Neural cell (in vitro differentiated cells): Measurements from ENCODE around the gene RNF144B.

Experiments
- EZH2 ChIP-seq: fragments of 200-600, 300-800 bp; shearing (Covaris generic), sonication (generic); IDR thresholded peaks from 2 replicates; pipeline ENCODE4 v1.6.1; 2014; ENCODE audit warnings: antibody characterized with exemption, low read length, borderline replicate concordance, mild to moderate bottlenecking; ENCODE audit not compliant: insufficient read depth, poor library complexity, severe bottlenecking
- POLR2AphosphoS5 ChIP-seq: IDR thresholded peaks from 2 replicates; pipeline ENCODE4 v1.6.1; 2012
- SMC3 ChIP-seq: fragments of 450-650 bp; conservative IDR thresholded peaks from 2 replicates; pipeline ENCODE4 v1.6.1; 2014; ENCODE audit warnings: antibody characterized with exemption, mild to moderate bottlenecking, moderate library complexity; ENCODE audit not compliant: poor library complexity
- TF ChIP-seq, protein P1 (sequence below): fragments of 450-650 bp; IDR thresholded peaks from 2 replicates; pipeline ENCODE4 v1.5.1; 2014; ENCODE audit warnings: antibody characterized with exemption, mild to moderate bottlenecking, moderate library complexity; ENCODE audit not compliant: poor library complexity, severe bottlenecking

DNA sequence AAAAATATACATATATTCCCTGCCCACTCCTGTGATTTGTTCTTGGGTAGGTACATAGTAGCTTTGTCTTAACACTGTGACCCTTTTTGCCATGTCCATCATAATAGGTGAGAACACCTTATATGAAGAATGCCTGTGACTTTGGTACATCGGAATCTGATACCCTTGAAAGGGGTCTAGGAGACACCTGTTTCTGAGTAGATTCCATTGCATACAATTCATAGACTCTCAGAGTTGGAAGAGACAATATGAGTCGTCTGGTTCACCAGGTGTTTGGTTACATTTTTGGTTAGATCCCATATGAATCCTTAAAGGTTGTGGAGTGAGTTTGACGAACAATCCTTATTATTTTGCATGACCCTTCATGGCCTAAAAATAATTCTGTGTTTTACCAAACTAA lies 36.3 kb downstream of the RNF144B start:
- TF ChIP-seq EZH2 (no peak), SMC3 (no peak), POLR2AphosphoS5 (no peak)
- TF ChIP-seq, protein P1, sequence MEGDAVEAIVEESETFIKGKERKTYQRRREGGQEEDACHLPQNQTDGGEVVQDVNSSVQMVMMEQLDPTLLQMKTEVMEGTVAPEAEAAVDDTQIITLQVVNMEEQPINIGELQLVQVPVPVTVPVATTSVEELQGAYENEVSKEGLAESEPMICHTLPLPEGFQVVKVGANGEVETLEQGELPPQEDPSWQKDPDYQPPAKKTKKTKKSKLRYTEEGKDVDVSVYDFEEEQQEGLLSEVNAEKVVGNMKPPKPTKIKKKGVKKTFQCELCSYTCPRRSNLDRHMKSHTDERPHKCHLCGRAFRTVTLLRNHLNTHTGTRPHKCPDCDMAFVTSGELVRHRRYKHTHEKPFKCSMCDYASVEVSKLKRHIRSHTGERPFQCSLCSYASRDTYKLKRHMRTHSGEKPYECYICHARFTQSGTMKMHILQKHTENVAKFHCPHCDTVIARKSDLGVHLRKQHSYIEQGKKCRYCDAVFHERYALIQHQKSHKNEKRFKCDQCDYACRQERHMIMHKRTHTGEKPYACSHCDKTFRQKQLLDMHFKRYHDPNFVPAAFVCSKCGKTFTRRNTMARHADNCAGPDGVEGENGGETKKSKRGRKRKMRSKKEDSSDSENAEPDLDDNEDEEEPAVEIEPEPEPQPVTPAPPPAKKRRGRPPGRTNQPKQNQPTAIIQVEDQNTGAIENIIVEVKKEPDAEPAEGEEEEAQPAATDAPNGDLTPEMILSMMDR: no peak
